HG02642 (cell line): ENCODE measurements around the gene FGGY.

Experiments used
- ATAC-seq: cut with Tn5 transposase; IDR thresholded peaks from one replicate; pipeline ENCODE4 v1.9.1; 2021; ENCODE audit warnings: mild to moderate bottlenecking; ENCODE audit not compliant: unreplicated experiment, poor library complexity

FGGY gene

GRCh38 chr1:59683197-59683596 is 386.3 kb downstream of the FGGY start:
- ATAC-seq: no peak

GRCh38 chr1:59684698-59685097 is 387.8 kb downstream of the FGGY start:
- ATAC-seq: no peak

GRCh38 chr1:59685101-59685500 is 388.2 kb downstream of the FGGY start:
- no peak for ATAC-seq

- no peak for ATAC-seq
Measured at GRCh38 chr1:59685666-59686065, 388.8 kb downstream of the FGGY start.

GRCh38 chr1:59686170-59686569 is 389.3 kb downstream of the FGGY start:
- ATAC-seq: no peak

- no peak for ATAC-seq
Measured at GRCh38 chr1:59686574-59686973, 389.7 kb downstream of the FGGY start.

- ATAC-seq: no peak
Measured at GRCh38 chr1:59687081-59687480, 390.2 kb downstream of the FGGY start.

GRCh38 chr1:59688976-59689375 is 392.1 kb downstream of the FGGY start:
- ATAC-seq: no peak

- ATAC-seq: no peak
Measured at GRCh38 chr1:59689730-59690129, 392.8 kb downstream of the FGGY start.

- ATAC-seq: no peak
Measured at GRCh38 chr1:59690171-59690930, 393.5 kb downstream of the FGGY start.

- no peak for ATAC-seq
Measured at GRCh38 chr1:59691261-59691660, 394.4 kb downstream of the FGGY start.

GRCh38 chr1:59692591-59692990 is 395.7 kb downstream of the FGGY start:
- no peak for ATAC-seq

GRCh38 chr1:59693406-59693805 is 396.5 kb downstream of the FGGY start:
- no peak for ATAC-seq

- ATAC-seq: no peak
Measured at GRCh38 chr1:59695252-59695651, 398.4 kb downstream of the FGGY start.

- peak; percentile 43 for ATAC-seq
Measured at GRCh38 chr1:59696421-59697115, 399.7 kb downstream of the FGGY start.

- ATAC-seq: peak; percentile 66
Measured at GRCh38 chr1:59697150-59697800, 400.4 kb downstream of the FGGY start.

- no peak for ATAC-seq
Measured at GRCh38 chr1:59698386-59698785, 401.5 kb downstream of the FGGY start.

GRCh38 chr1:59699227-59699847 is 402.4 kb downstream of the FGGY start:
- ATAC-seq: no peak

- no peak for ATAC-seq
Measured at GRCh38 chr1:59701376-59701775, 404.5 kb downstream of the FGGY start.

GRCh38 chr1:59703226-59703917 is 406.5 kb downstream of the FGGY start:
- no peak for ATAC-seq
